NCI-H1436 treated with DMSO at 0.1 percent for 48 hours (cell line): ENCODE measurements around the gene PARM1.

Experiments
- DNase-seq: peaks from one replicate; lab custom pipeline; 2025; lab: John Stamatoyannopoulos, UW

Gene PARM1

DNA sequence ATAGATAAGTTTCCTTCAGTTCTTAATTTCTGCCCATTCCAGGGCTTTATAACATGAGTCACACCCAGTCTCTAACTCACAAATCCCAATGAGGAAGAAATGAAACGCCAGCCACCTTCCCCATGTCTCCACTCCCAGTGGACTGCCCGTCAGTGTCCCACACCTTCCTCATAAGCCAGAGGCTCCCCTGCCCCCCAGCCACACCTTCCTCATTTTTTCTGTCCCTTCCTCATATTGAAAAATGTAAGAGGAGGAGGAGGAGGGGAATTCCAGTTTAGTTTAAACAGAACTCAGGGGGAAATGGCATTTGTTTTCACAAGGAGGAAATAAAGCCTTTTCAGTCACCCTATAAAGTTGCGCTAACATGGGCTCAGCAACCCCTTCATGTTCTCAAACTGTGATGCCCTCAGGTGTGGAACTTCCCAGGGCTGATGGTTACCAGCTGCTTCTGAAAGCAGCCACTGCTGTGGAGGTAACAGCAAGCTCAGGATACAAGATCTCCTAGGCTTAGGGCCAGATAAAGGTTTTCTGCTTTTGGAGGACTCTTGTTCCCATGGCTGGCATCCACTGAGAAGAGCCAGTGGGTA is 97.8 kb downstream of the PARM1 start:
- DNase-seq: no peak

DNA sequence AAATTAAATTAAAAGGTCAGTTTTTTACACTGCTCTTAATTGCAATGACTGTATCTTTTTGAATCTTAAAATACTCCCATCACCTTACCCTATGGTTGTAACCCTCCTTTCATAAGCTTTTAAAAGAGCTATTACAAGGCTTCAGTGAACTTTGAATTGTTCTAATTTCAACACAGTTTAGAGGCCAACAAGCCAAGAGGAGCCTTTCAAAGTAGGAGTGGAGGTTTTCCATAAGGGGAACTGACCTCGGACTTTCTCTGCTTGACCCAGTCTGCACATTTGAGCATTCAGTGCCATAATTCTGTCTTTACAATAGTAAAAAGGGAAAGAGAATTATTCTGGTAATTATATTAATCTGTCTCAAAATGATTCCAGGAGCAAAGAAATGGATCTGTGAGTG is 98.9 kb downstream of the PARM1 start:
- DNase-seq: no peak

DNA sequence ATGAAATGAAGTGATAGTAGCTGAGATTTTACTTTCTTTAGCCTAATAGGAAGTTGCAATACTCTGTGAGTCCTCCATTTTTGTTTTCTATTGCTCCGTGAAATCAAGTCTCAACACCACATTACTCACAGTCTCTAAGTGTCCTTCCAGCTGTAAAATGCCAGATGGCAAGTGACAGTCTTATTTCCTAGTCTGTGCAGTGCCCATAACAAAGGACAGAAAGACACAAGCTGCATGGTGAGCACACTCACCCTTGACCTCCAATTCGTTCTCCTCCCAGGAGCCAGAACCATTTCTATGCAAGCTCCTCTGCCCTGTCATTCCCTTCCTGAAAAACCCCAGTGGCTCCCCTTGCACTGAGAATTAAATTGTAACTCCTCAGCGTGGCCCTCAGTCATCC is 101.6 kb downstream of the PARM1 start:
- no peak for DNase-seq

DNA sequence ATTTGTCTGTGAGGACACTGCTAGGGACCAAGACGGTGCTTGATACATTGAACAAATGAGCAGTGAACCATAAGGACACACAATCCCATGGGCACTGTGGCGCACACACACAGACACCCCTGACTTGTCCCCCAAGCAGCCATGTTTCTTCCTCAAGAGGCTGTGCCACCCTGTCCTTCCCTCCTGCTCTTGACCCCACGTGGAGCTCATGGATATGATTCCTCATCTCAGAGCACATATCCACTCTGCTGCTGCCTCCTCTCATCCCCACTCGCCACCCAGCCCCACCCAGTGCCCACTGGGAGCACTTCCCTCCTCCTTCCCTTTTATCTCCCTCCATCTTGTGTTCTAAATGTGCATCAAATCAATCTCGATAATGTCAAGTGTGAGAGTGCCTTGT is 102.4 kb downstream of the PARM1 start:
- no peak for DNase-seq

DNA sequence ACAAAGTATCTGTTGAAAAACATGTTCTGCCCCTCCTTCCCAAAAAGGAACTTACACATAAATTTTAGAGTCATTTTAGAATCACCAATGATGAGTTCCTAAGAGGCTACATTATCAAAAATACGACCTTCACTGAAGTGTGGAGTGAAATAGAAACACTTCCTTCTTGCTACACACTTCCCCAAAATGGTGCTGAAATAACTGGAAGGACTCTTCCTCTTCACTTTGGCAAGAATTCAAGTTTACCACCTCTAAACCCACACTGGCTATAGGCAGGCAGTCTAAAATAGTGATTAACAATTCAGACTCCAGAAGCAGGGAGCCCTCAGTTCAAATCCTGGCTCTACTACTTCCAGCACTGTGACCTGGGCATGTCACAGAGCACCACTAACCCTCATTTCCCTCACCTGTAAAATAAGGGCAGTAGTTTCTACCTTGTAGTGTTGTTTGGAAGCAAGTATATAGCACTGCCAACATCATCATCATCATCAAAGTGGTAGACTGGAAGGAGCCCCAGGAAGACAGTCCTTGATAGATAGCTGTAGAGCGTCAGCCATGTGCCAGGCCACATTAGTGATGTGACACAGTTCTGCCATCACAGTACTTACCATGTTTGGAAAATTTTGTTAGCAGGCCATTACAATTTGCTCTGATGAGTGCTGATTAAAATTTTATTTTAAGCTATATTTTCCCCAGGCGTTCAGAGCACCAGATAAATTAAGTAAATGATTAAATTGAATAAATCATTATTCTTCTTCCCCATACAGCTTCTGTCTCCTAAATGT is 103.3 kb downstream of the PARM1 start:
- no peak for DNase-seq

DNA sequence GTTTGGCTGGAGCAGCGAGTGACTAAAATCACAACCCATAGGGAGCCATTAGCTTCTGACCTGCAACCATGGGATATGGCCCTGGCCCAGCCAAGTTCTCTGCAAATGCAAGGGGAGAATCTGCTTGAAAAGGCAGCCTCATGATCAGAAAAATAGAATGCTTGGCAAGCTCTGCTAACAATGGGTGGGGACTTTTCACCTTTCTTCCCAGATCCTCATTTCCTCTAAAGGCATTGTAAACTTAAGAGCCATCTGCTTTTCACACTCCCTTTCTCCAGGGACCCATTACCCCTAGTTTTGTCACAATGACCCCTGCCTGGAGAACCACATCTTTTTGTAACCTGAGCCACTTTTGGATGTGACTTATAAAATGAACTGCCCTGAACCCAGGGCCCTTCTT is 104.3 kb downstream of the PARM1 start:
- no peak for DNase-seq

DNA sequence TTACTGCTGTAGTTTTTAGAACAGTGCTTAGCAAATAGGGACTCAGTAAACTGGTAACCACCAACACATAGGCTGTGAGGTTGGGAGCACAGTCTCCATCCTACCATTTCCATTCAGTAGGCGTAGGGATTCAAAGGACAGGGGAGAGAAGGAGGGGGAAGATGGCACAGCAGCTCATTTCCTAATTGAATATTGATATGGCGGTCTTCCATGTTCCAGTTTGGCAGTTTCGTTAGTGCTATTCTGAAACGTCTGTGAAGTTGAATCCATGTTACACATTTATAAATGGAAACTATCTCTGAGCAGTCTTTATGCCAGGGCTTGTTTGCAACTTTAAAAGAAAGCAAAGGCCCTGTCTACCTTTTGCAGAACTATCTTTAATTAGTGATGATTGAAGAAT is 105.5 kb downstream of the PARM1 start:
- DNase-seq: no peak

DNA sequence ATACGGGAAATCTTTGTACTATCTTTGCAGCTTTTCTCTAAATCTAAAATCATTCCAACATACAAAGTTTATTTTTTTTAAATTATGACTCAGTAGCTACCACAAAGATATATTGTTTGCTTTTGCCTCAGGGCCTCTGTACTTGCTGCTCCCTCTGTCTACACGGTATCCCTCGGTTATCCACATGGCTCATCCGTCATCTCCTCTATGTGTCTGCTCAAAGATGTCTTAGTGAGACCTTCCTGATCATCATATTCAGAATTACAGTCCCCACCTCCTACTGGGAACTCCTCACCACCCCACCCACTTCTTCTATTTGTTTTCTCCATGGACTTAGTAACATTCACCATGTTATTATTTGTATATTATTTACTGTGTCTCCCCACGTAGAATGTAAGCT is 107.8 kb downstream of the PARM1 start:
- DNase-seq: no peak

DNA sequence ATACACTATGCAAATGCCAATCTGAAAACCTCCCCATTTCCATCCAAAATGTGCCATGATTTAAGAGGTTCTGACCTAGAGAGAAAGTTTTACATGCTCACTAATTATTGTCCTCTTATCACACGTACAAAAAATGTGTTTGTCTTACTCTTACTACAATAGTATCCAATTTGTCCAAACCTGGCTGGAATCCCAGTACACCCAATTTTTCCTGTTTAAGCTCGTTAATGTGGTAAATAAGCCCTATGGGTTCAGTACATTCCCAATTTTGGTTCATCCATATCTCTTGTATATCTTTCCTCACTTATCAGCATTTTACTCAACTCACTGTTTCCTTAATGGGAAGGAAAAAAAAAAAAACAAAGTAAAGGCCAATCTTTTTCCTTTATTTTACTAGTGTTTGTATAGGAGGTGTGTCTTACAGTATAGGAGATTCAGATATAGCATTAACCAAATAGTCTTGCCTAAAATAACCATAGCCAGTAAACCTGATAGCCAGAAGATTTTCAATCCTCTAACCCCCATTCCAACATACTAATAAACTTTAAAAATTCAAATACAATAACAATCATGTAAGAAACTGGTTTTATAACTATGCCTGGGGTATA is 109.8 kb downstream of the PARM1 start:
- DNase-seq: no peak

DNA sequence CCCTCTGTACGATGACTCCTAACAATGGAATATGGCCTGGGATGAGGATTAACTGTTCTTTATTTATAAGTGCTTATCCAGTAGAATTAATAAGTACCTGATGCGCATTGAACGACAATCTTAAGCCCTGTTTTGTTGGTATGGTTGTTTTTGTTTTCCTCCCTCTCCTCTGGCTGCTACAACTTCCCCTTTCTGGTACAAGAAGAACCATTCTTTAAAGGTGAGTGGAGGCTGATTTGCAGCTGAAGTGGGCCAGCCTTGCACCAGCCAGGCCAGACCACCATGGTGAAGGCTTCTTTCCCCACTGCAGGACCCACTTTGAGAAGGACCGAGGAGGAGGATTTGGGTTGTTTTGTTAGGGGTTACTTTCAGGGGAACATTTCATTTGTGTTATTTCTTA is 113.3 kb downstream of the PARM1 start:
- no peak for DNase-seq

DNA sequence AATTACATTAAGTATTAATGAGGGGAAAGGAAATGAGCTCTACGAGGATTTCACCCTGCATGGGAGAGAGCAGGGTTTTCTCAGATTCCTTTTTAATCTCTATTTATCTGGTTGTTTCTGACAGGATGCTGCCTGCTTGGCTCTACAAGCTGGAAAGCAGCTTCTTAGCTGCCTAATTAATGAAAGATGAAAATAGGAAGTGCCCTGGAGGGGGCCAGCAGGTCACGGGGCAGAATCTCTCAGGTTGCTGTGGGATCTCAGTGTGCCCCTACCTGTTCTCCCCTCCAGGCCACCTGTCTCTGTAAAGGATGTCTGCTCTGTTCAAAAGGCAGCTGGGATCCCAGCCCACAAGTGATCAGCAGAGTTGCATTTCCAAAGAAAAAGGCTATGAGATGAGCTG is 113.7 kb downstream of the PARM1 start:
- DNase-seq: no peak

DNA sequence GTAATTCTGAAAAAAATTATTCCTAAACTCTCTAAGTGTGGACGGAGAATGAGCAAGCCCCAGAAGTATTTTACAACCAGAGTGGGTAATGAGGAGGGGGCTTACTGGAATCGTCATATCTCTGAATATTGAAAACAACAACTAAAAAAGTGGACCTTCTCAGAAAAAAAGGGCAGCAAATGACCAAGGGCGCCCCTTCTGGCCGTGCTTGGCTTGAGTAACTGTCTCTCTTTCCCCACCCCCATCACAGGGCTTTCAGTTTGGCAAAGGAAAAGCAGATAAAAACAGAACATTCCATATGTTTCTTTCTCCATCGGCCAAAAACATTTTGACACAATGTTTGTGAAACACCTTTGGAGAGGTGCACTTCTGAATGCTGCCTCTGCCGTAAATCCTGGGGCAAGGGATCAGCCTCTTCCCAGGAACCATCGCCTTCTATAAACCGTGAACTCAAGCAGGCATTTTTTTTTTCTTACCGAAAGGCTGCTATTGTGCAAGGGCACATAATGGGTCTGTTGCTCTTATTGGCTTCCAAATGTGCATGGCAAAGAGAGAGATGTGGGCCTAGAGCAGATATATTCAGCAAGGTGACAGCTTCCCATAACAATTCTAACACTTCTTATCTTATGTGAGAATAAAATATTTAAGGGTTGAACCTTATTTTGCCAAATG is 115.4 kb downstream of the PARM1 start:
- DNase-seq: no peak

DNA sequence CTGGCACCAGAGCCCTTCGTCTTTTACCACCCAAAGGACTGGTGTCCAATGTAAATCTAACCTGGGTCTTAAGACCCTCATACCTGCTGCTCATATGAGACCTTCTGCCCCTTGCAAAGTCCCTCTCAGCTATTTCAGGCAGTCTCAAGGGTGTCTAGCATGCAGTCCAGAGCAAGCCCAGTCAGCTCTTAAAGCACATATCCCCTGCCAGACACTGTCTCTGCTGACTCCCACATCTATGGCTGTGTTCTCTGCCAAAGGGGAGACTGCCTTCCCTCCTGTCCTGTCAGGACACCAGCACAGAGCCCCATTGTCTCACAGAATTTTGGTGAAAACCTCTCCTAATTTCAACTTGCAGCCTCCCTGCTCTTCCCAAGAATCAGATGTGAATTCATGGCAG is 118.5 kb downstream of the PARM1 start:
- no peak for DNase-seq

DNA sequence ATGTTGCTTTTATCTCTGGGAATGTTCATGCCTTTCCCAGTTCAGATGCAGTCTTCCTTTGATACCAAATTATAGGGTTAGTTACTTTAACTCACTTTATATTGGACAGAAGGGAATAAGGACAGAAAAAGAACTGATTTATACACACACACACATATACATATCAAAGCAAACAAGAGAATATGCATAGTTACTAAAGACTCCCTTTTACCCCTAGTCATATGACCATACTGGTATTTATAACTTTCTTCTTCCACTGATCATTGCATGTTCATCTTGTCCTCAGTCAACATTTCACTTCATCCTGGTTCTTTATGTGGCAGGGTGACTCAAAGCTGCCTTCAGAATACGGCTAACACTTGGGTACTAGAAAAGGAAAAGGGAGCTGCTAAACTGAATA is 120.4 kb downstream of the PARM1 start:
- DNase-seq: no peak

DNA sequence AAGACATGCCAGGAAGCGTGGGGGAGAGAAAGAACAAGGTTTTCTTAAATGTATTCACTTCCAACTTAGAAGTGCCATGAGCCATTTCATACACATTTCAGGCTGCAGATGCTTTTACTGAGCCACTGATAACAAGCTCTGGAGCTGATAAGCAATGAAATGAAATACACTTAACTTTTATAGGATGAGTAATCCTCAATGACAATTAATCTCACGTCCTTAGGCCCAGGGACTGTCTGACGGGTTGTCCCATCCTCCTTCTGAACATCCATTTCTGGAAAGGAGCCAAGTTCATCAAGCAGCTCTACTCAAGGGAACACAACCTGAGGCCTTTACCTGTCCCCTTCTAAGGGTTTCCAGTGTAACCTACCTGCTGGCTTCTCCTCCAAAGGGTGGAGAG is 121.2 kb downstream of the PARM1 start:
- no peak for DNase-seq

DNA sequence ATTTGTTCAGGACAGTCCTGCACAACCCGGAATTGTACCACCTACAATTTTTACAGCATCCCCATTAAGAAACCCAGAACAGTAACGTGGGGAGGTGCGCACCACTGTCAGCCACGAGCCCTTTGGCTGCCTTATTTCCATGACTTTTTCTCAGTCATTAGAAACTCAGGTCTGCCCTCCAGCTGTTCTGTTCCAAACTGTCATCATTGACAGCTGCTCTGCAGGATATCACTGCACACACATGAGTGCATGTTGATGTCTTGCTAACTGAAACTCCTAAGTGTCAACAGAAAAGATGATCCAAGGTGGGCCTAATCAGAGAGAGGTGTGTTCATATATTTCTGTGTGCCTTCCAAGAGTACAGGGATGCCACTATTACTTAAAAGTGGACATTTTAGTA is 123.4 kb downstream of the PARM1 start:
- DNase-seq: no peak

DNA sequence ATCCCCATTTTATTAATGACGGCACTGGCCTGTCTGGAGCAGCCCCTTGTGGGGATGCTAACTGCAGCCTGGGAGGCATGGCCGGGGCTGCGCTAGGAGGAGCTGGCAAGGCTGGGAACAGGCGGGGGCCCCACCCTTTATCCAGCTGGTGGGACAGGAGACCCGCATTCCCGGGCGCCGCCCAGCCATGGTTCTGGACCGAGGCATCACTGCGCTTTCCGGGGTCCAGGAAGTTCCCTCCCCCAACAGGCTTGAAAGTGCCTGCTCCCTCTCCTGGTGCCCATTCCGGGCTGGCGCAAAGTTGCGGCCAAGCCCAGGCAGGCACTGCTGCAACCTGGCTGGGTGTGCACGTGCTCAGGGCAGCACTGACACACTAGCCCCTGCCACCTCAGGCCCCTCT is 124.5 kb downstream of the PARM1 start:
- DNase-seq: no peak

DNA sequence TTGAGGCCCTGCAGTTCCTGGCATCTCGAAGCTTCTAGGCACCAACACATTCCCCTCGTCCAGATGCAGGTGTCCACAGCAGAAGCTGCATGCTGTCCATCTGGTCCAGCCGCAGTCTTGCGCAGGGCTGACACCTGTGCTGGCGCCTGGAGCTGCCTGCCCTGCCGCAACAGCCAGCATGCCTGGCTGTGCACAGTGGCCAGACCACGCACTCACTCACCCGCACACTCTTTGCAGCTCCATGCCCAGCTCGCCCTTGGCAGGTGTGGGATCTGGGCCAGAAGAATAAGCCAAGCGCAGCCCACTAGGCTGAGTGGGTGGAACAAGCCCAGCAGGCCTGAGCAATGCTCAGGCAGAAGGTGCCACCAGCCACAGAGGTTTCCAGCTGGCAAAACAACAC is 125.6 kb downstream of the PARM1 start:
- no peak for DNase-seq

DNA sequence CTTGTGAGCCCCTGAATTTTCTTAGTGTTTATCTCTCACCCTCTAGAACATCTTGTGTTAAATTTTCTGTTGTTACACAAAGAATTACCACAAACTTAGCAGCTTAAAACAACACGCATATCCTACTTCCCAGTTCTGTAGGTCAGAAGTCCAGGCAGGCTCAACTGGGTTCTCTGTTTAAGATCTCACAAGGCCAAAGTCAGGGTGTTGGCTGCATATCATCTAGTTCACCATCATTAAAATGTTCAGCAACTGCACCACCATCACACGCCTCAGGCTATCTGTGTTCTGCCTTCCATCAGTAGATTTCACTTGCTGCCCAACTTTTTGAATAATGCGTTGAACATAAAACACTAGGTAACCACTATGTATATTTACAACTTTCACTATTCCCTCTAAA is 130.5 kb downstream of the PARM1 start:
- no peak for DNase-seq

DNA sequence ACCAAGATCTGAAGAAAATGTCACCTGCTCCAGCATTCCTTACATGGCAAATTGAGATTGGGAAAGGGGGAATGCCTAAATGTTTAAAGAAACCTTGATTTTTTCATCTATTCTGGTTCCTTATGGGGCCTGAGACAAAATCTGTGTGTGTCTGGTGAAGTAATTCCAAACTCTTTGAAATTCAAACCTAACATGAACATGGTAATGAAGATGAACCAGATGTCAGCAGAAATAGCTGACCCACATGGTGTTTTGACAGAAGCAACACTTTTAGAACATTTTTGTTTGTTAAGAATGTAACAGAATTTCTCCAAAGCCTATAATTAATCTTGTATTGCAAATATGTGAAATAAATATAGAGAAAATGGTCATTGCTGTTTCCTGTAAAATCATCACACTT is 133.0 kb downstream of the PARM1 start:
- DNase-seq: no peak

DNA sequence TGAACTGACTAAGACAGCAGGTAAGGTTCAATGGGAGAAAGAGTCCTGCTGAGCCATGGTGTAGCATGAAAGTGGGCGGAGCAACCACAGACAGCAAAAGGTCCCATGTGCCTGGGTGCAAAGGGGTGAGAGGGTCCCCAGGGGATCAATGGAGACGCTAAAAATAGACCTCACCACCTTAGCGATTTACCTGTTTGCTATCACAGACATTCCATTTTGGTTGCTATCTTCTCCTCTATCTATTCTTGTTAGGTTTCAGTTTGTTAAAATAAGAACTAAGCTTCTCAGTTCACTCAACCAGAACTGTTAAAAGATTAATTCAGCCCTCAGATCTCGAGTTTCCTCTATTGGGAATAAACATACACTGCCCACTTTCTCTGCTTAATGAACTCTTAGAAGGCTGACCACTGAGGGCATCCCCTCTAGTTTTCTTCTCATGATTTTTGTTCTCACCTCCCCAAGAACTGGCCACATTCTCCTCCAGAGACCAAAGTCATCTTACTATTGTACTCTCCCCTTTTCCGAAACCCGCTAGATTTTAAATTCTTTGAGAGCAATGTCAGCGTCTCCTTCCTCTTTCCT is 136.7 kb downstream of the PARM1 start:
- no peak for DNase-seq

DNA sequence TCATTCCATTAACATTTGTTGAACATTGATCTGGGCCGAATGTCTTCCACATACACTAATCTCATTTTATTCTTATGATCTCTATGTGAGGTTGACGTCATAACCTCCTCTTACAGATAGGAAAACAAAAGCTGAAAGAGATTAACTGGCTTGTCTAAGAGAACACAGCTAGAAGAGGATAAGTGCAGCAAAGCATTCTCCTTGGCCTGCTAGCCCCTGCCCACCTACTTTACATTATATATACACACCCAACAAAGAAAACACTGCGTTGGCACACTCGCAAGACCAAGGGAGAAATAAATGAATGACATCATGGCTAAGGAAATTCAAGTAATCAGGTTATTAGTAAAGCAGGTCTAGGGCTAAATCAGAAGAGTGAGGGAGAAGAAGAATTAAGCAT is 138.4 kb downstream of the PARM1 start:
- no peak for DNase-seq

DNA sequence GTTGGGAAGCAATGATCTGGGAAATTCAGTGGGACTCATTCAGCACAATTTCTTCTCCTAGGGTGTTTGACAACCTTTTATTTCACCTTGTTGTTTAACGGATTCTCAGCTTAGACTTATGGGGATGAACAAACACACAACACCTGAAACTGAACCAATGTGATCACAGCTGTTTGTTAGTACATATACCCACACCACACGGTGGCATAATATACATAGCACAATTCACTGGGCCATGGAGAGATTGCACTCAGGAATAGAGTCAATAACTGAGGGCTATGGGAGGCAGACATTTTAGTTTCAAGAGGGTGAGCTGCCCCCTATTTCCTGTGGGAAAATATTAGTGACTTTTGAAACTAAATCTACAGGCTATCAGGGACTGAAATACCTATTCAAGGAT is 148.0 kb downstream of the PARM1 start:
- DNase-seq: no peak
